MM.1S (cell line): ENCODE results near the gene NKX6-2.
A peak's percentile ranks its signal among the peaks of the same experiment; 100 is the strongest.

Experiments
- DNase-seq: peaks from one replicate; pipeline ENCODE4 v3.0.0-alpha.2; 2015
- H2AFZ ChIP-seq: fragments of 300-600 bp; sonication (generic); 2 replicates; pipeline ENCODE4 v1.6.0; 2016; ENCODE audit warnings: antibody characterized with exemption, low read length
- H3F3A ChIP-seq: fragments of 300-600 bp; sonication (generic); 2 replicates; pipeline ENCODE4 v1.6.1; 2016; ENCODE audit warnings: mild to moderate bottlenecking, antibody characterized with exemption, low read length, moderate library complexity, mixed read lengths; ENCODE audit not compliant: insufficient read depth
- H3K27ac ChIP-seq: fragments of 300-600 bp; sonication (generic); 2 replicates; pipeline ENCODE4 v1.5.1; 2016; ENCODE audit warnings: mild to moderate bottlenecking, low read length
- H3K27me3 ChIP-seq: fragments of 300-600 bp; sonication (generic); replicated peaks from 2 replicates; pipeline ENCODE4 v1.6.0; 2016; ENCODE audit warnings: low read length; ENCODE audit not compliant: insufficient read depth
- H3K36me3 ChIP-seq: fragments of 300-600 bp; sonication (generic); replicated peaks from 2 replicates; pipeline ENCODE4 v1.6.1; 2016; ENCODE audit warnings: mild to moderate bottlenecking, low read length, mixed read lengths; ENCODE audit not compliant: insufficient read depth
- H3K4me1 ChIP-seq: fragments of 300-600 bp; sonication (generic); 2 replicates; pipeline ENCODE4 v1.6.1; 2016; ENCODE audit warnings: low read length, mixed read lengths
- H3K4me2 ChIP-seq: fragments of 300-600 bp; sonication (generic); 2 replicates; pipeline ENCODE4 v1.6.0; 2016; ENCODE audit warnings: low read depth, low read length
- H3K4me3 ChIP-seq: fragments of 300-600 bp; sonication (generic); 2 replicates; pipeline ENCODE4 v1.5.1; 2016; ENCODE audit warnings: low read length, mixed read lengths
- H3K79me2 ChIP-seq: fragments of 300-600 bp; sonication (generic); 2 replicates; pipeline ENCODE4 v1.6.1; 2016; ENCODE audit warnings: mixed run types, low read length, mixed read lengths
- H3K9ac ChIP-seq: fragments of 300-600 bp; sonication (generic); 2 replicates; pipeline ENCODE4 v1.6.1; 2016; ENCODE audit warnings: low read length, mixed read lengths
- H3K9me2 ChIP-seq: fragments of 300-600 bp; sonication (generic); replicated peaks from 2 replicates; pipeline ENCODE4 v1.6.1; 2016; ENCODE audit warnings: mild to moderate bottlenecking, low read length, mixed read lengths; ENCODE audit not compliant: insufficient read depth
- H3K9me3 ChIP-seq: fragments of 300-600 bp; sonication (generic); replicated peaks from 2 replicates; pipeline ENCODE4 v1.6.1; 2016; ENCODE audit warnings: mild to moderate bottlenecking, low read length, mixed read lengths; ENCODE audit not compliant: insufficient read depth
- H4K20me1 ChIP-seq: fragments of 300-600 bp; sonication (generic); 2 replicates; pipeline ENCODE4 v1.6.1; 2016; ENCODE audit warnings: mild to moderate bottlenecking, low read length, moderate library complexity, mixed read lengths; ENCODE audit not compliant: insufficient read depth
- EZH2 ChIP-seq: fragments of 300-600 bp; sonication (generic); optimal IDR thresholded peaks from 2 replicates; pipeline ENCODE3; 2017; ENCODE audit warnings: low read depth, mild to moderate bottlenecking, antibody characterized with exemption, low read length, mixed read lengths
- EZH2phosphoT487 ChIP-seq: fragments of 300-600 bp; sonication (generic); IDR thresholded peaks from 2 replicates; pipeline ENCODE4 v1.6.1; 2018; ENCODE audit warnings: antibody characterized with exemption, low read length
- TF ChIP-seq, protein P1 (sequence below): fragments of 300-600 bp; sonication (generic); IDR thresholded peaks from 2 replicates; pipeline ENCODE4 v1.5.1; 2016; ENCODE audit warnings: antibody characterized with exemption, low read length, mixed read lengths

Gene NKX6-2

DNA sequence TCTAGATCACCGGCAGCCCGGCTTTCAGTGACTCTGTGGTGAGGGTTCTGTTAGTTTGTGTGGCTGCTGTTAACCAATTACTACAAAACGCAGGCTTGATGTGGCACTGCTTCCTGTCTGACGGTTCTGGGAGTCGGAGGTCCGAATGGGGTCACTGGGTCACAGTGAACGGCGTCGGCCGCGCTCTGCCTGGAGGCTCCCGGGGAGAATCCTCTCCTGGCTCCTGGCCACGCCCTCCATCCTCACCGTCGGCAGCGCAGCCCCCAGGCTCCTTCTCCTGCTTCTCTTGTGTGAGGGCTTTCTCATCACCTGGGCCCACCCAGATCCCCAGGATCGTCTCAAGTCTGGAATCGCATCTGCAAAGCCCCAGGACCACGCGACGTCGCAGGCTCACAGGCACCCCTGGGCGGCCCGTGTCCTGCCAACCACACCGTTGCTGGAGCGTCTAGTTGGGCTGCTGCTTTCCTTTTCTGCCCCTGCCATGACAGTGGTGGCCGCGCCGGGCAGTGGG, 31.8 kb upstream of the NKX6-2 start:
- H3K4me1 ChIP-seq = no peaks in the 10 kb centered on the region
- H3K4me3 ChIP-seq = no peak overlapping the region
- H3K4me2 ChIP-seq = no peak overlapping the region
- no peaks in the 10 kb centered on the region for H3K9me2 ChIP-seq
- H2AFZ ChIP-seq = no peak overlapping the region
- H3K36me3 ChIP-seq = no peaks in the 10 kb centered on the region
- DNase-seq = no peak
- TF ChIP-seq EZH2 (no peak), EZH2phosphoT487 (no peak)
- TF ChIP-seq, protein P1, sequence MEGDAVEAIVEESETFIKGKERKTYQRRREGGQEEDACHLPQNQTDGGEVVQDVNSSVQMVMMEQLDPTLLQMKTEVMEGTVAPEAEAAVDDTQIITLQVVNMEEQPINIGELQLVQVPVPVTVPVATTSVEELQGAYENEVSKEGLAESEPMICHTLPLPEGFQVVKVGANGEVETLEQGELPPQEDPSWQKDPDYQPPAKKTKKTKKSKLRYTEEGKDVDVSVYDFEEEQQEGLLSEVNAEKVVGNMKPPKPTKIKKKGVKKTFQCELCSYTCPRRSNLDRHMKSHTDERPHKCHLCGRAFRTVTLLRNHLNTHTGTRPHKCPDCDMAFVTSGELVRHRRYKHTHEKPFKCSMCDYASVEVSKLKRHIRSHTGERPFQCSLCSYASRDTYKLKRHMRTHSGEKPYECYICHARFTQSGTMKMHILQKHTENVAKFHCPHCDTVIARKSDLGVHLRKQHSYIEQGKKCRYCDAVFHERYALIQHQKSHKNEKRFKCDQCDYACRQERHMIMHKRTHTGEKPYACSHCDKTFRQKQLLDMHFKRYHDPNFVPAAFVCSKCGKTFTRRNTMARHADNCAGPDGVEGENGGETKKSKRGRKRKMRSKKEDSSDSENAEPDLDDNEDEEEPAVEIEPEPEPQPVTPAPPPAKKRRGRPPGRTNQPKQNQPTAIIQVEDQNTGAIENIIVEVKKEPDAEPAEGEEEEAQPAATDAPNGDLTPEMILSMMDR = no peak
- H3K27me3 ChIP-seq = peaks cover 47% of the 10 kb centered on the region
- H3F3A ChIP-seq = no peaks in the 10 kb centered on the region
- H4K20me1 ChIP-seq = no peaks in the 10 kb centered on the region
- no peak overlapping the region for H3K9ac ChIP-seq
- H3K9me3 ChIP-seq = no peaks in the 10 kb centered on the region
- no peaks in the 10 kb centered on the region for H3K79me2 ChIP-seq
- H3K27ac ChIP-seq = no peak overlapping the region

DNA sequence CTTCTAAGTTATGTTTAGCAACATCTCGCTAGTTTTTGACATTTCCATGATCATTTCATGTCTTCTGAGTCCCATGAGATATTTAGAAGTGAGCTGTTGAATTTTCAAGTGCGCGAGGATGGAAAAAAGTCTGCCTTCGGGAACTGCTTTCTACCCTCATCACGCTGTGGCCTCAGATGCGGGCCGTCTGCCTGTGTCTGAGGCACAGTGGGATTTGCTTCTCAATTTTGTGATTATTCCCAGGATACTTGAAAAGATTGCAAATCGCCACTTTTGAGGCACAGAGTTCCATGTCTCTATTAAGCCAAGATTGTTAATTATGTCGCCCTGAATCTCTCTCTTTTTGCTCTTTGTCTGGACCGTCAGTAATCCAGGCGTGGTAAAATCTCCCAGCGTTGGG, 30.8 kb upstream of the NKX6-2 start:
- Histone ChIP-seq H3K9me2 (no peaks in the 10 kb centered on the region), H3K9me3 (no peaks in the 10 kb centered on the region), H3K4me3 (no peak overlapping the region), H3F3A (no peaks in the 10 kb centered on the region), H3K9ac (no peak overlapping the region), H3K36me3 (no peaks in the 10 kb centered on the region), H3K79me2 (no peaks in the 10 kb centered on the region), H4K20me1 (no peaks in the 10 kb centered on the region), H3K27me3 (peaks cover 47% of the 10 kb centered on the region), H2AFZ (no peak overlapping the region), H3K27ac (no peak overlapping the region), H3K4me1 (no peaks in the 10 kb centered on the region), H3K4me2 (no peak overlapping the region)
- TF ChIP-seq EZH2 = no peak
- TF ChIP-seq, protein P1 = no peak
- no peak for TF ChIP-seq EZH2phosphoT487
- DNase-seq = no peak

DNA sequence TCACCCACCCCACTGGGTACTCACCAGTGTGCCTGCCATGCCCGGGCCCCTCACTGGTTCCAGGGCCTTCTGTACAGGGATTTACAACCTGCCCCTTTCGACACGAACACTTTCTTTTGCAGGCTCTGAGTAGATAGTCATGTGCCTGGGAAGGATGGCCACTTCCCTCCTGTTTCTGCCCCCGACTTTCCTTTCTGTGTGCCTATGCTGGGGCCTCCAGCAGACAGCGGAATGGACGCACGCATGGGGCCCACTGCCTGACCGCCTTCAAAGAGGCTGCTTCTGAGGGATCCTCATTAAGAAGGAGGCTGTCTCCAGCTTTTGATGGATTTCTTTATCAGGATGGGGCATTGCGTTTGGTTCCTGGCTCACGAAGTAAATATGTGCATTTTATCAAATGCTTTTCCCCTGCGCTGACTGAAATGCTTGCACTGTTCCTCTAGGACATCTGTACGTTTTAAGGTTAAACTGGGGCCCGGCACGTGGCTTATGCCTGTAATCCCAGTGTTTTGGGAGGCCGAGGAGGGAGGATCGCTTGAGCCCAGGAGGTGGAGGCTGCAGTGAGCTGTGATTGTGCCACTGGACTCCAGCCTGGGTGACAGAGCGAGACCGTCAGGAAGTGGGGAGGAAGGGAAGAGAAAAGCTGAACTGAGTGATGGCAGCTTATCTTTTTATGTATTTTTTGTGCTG, 29.4 kb upstream of the NKX6-2 start:
- H3K9me3 ChIP-seq = no peaks in the 10 kb centered on the region

More for the DNA sequence above, 29.4 kb upstream of the NKX6-2 start:
- H3K27me3 ChIP-seq = peaks cover 47% of the 10 kb centered on the region
- H3K9me2 ChIP-seq = no peaks in the 10 kb centered on the region
- H3K4me2 ChIP-seq = peak overlapping the region; percentile 15; the same call in 1 of the 2 replicates
- no peak overlapping the region for H3K9ac ChIP-seq
- H3K4me3 ChIP-seq = no peak overlapping the region
- no peak overlapping the region for H2AFZ ChIP-seq
- no peak for DNase-seq
- H3K79me2 ChIP-seq = no peaks in the 10 kb centered on the region
- no peaks in the 10 kb centered on the region for H4K20me1 ChIP-seq
- TF ChIP-seq EZH2 = no peak
- TF ChIP-seq EZH2phosphoT487 = no peak
- TF ChIP-seq, protein P1 = no peak
- H3K4me1 ChIP-seq = no peaks in the 10 kb centered on the region
- H3F3A ChIP-seq = no peaks in the 10 kb centered on the region
- H3K36me3 ChIP-seq = no peaks in the 10 kb centered on the region
- no peak overlapping the region for H3K27ac ChIP-seq
